ENCODE data around the gene ZNF451. TPM values are rescaled to one million over a fixed set of nuclear protein-coding genes. Genes with fewer than 3 reads are reported as not detected.

The ZNF451 gene
- polyA plus RNA-seq, 1 of the 3 experiments (the other 2 are of a cell fraction), result 8.5 TPM

- POLR2A ChIA-PET, result no interaction called here
- no peak for DNase-seq
- 83% methylated on average over 2 of the region's 2 CpGs for WGBS (ENCODE audit: low lambda C conversion rate)
Observed at GRCh38 chr6:57190140-57190539, 100.2 kb downstream of the ZNF451 start.

More at GRCh38 chr6:57190140-57190539, 100.2 kb downstream of the ZNF451 start:
- Histone ChIP-seq H3K4me2 (no peak overlapping the region), H3K9me3 (no peaks in the 10 kb centered on the region), H3K27ac (ENCODE audit: low read depth in 2 of 2, low read length in 1 of 2) (peak overlapping the region in 1 of 2 experiments; percentile 22; a peak in 1 of 4 replicates), H3K36me3 (replicated peaks in 1 of 2; ENCODE audit: control insufficient read depth in 1 of 2, insufficient read depth in 2 of 2, low read length in 1 of 2) (peaks cover 64 to 75% of the 10 kb centered on the region in 2 experiments), H4K20me1 (ENCODE audit: insufficient read depth) (no peaks in the 10 kb centered on the region), H3K27me3 (ENCODE audit: insufficient read depth) (no peaks in the 10 kb centered on the region), H3K4me3 (ENCODE audit: low read depth in 2 of 2, low read length in 1 of 2) (no peak overlapping the region), H3K79me2 (ENCODE audit: insufficient read depth) (peaks cover 33% of the 10 kb centered on the region), H3K9ac (no peak overlapping the region), H3K4me1 (ENCODE audit: control insufficient read depth in 1 of 2, insufficient read depth in 2 of 2, low read depth in 1 of 2, low read length in 1 of 2) (no peaks in the 10 kb centered on the region; a peak in 1 of 4 replicates), H2AFZ (ENCODE audit: low read depth) (no peak overlapping the region), H3F3A (replicated peaks; ENCODE audit: insufficient read depth) (peaks cover 24% of the 10 kb centered on the region), H3K9me2 (no peaks in the 10 kb centered on the region)
- TF ChIP-seq ZBTB33 (IDR thresholded peaks at IDR 0.05; ENCODE audit: borderline replicate concordance, low read depth) (no peak), PBX3 (IDR thresholded peaks at IDR 0.05) (no peak), GATA2 (CRISPR knock-in tag; IDR thresholded peaks at IDR 0.05) (no peak), CTCF (IDR thresholded peaks at IDR 0.05) (peak; percentile 69), USF1 (IDR thresholded peaks at IDR 0.05; ENCODE audit: borderline replicate concordance, low read depth) (no peak), RAD21 (IDR thresholded peaks at IDR 0.05; ENCODE audit: low read length) (peak; percentile 56), SMC3 (IDR thresholded peaks at IDR 0.05; ENCODE audit: low read depth, low read length) (peak; percentile 57)
- CTCF ChIA-PET, result interaction anchor here (0.8 to 2.7 kb wide), 9 partner anchors 8 to 286 kb away, joined by 3 to 12 read pairs (median 4); partner anchors contain the start of gene PRIM2
